ENCODE results near the gene GSTT2.

Gene GSTT2

GRCh38 chr22:24008381-24009226 lies 28.7 kb downstream of the GSTT2 start:
- TF ChIP-seq, protein P1, sequence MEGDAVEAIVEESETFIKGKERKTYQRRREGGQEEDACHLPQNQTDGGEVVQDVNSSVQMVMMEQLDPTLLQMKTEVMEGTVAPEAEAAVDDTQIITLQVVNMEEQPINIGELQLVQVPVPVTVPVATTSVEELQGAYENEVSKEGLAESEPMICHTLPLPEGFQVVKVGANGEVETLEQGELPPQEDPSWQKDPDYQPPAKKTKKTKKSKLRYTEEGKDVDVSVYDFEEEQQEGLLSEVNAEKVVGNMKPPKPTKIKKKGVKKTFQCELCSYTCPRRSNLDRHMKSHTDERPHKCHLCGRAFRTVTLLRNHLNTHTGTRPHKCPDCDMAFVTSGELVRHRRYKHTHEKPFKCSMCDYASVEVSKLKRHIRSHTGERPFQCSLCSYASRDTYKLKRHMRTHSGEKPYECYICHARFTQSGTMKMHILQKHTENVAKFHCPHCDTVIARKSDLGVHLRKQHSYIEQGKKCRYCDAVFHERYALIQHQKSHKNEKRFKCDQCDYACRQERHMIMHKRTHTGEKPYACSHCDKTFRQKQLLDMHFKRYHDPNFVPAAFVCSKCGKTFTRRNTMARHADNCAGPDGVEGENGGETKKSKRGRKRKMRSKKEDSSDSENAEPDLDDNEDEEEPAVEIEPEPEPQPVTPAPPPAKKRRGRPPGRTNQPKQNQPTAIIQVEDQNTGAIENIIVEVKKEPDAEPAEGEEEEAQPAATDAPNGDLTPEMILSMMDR (IDR thresholded peaks at IDR 0.05; ENCODE audit: borderline replicate concordance, insufficient read depth, low read depth, low read length): no peak
- H3K4me3 ChIP-seq (ENCODE audit: low read depth, low read length): no peak overlapping the region

DNA sequence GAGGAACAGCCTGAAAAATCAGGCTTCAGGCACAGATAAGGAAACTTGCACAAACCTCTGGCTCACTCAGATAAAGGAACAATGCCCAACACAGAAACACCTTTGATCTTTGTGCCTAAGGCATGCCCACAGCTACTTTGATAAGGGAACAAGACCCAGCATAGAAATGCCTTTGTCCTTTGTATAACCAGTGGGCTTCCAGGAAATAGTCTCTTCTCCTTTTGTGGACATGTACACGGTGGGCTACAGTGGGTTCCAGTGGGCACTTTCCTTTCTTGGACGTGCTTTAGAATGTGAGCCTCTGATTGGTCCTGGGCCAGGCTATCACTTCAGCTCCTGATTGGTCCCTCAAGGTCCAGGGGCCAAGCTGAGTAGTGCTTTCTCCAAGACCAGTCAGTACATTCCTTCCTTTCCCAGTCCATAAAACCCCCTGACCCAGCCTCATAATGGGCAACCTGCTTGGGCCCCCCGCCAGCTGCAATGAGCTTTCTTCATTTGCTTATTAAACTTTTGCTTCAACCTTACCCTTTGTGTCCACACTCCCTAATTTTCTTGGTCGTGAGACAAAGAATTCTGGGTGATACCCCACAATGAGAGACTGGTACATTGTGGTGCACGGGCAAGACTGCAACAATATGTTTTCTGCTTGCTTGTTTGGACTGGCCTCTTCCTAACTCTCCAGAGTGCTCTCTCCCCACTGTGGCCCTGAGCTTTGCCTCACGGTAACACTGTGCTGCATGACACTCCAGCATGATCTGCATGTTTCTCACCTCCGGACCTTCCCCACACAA lies 29.5 kb downstream of the GSTT2 start:
- no peak overlapping the region for H3K4me3 ChIP-seq (ENCODE audit: low read depth, low read length)
- TF ChIP-seq, protein P1 (IDR thresholded peaks at IDR 0.05; ENCODE audit: borderline replicate concordance, insufficient read depth, low read depth, low read length): no peak

GRCh38 chr22:24010018-24010391 lies 30.1 kb downstream of the GSTT2 start:
- no peak overlapping the region for H3K4me3 ChIP-seq (ENCODE audit: low read depth, low read length)
- TF ChIP-seq, protein P1 (IDR thresholded peaks at IDR 0.05; ENCODE audit: borderline replicate concordance, insufficient read depth, low read depth, low read length): no peak

GRCh38 chr22:24011735-24012068 lies 31.8 kb downstream of the GSTT2 start:
- peak overlapping the region; percentile 97 for H3K4me3 ChIP-seq (ENCODE audit: low read depth, low read length)
- TF ChIP-seq, protein P1 (IDR thresholded peaks at IDR 0.05; ENCODE audit: borderline replicate concordance, insufficient read depth, low read depth, low read length): no peak

GRCh38 chr22:24016156-24016555 lies 36.2 kb downstream of the GSTT2 start:
- TF ChIP-seq, protein P1 (IDR thresholded peaks at IDR 0.05; ENCODE audit: borderline replicate concordance, insufficient read depth, low read depth, low read length): no peak

GRCh38 chr22:24021304-24021703 lies 41.4 kb downstream of the GSTT2 start:
- H3K4me3 ChIP-seq (ENCODE audit: low read depth, low read length): no peak overlapping the region
- TF ChIP-seq, protein P1 (IDR thresholded peaks at IDR 0.05; ENCODE audit: borderline replicate concordance, insufficient read depth, low read depth, low read length): no peak

More at GRCh38 chr22:24016156-24016555, 36.2 kb downstream of the GSTT2 start:
- no peak overlapping the region for H3K4me3 ChIP-seq (ENCODE audit: low read depth, low read length)

Data from GM12875 (cell line).